22Rv1 (cell line): ENCODE results near the gene CDX1.

ENCODE experiments used
- CTCF ChIP-seq: fragments of 450-650 bp; IDR thresholded peaks from 2 replicates; pipeline ENCODE4 v1.5.1; 2017; ENCODE audit warnings: mild to moderate bottlenecking
- ZFX ChIP-seq: fragments of 450-650 bp; IDR thresholded peaks from 2 replicates; pipeline ENCODE4 v1.6.1; 2017; ENCODE audit warnings: antibody characterized with exemption, borderline replicate concordance

GRCh38 chr5:150179019-150179620, 12.5 kb downstream of the CDX1 start:
- TF ChIP-seq ZFX (no peak), CTCF (no peak)
